IMR-90 (cell line): Measurements from ENCODE around the gene PCSK2. TPM values are rescaled to one million over a fixed set of nuclear protein-coding genes. Genes with fewer than 3 reads are reported as not detected.

Source experiments
- ATAC-seq: fragments of 200-7000 bp; cut with Tn5 transposase; 2 replicates; pipeline ENCODE4 v1.9.1; 2020; ENCODE audit warnings: low read depth, mild to moderate bottlenecking, moderate library complexity
- BruUV-seq: library from RNA; stranded (reverse); fragments of 400-500 nt; replicated peaks from 2 replicates; lab custom pipeline; 2021; lab: Mats Ljungman, UMichigan
- CTCF ChIA-PET: fragments of 300-600 bp; formaldehyde crosslinking; extraction: SDS; loops from one replicate; lab custom pipeline; 2021; ENCODE audit warnings: antibody characterized with exemption; lab: Yijun Ruan, JAX
- POLR2A ChIA-PET: fragments of 300-600 bp; sonication (Branson Sonifier 250); formaldehyde crosslinking; loops from one replicate; lab custom pipeline; 2022; ENCODE audit warnings: antibody characterized with exemption; ENCODE audit not compliant: unreplicated experiment; lab: Charles Lee
- DNase-seq: peaks from one replicate; pipeline ENCODE4 v3.0.0; 2013
- H2AFZ ChIP-seq: replicated peaks from 2 replicates; pipeline ENCODE3; 2013; ENCODE audit warnings: low read length, mild to moderate bottlenecking; ENCODE audit not compliant: poor library complexity
- H2AK5ac ChIP-seq: 2 replicates; pipeline ENCODE4 v1.6.1; 2013; ENCODE audit warnings: low read depth, low read length, inconsistent platforms
- H2AK9ac ChIP-seq: replicated peaks from 2 replicates; pipeline ENCODE3; 2013; ENCODE audit warnings: mild to moderate bottlenecking, low read depth, low read length, moderate library complexity; ENCODE audit not compliant: poor library complexity
- H2BK120ac ChIP-seq: 2 replicates; pipeline ENCODE4 v1.6.1; 2013; ENCODE audit warnings: low read depth, low read length, inconsistent platforms
- H2BK15ac ChIP-seq: 3 replicates; pipeline ENCODE4 v1.6.1; 2013; ENCODE audit warnings: low read depth, low read length, inconsistent platforms
- H2BK20ac ChIP-seq: 2 replicates; pipeline ENCODE4 v1.6.1; 2013; ENCODE audit warnings: low read depth, mild to moderate bottlenecking, inconsistent platforms, low read length, moderate library complexity
- H2BK5ac ChIP-seq: 2 replicates; pipeline ENCODE4 v1.6.1; 2013; ENCODE audit warnings: mild to moderate bottlenecking, low read depth, low read length, inconsistent platforms; ENCODE audit not compliant: poor library complexity, severe bottlenecking
- H3K14ac ChIP-seq: replicated peaks from 2 replicates; pipeline ENCODE4 v1.6.1; 2013; ENCODE audit warnings: low read depth, low read length, inconsistent platforms
- H3K18ac ChIP-seq: 2 replicates; pipeline ENCODE4 v1.6.1; 2013; ENCODE audit warnings: low read depth, low read length, control low read depth
- H3K23ac ChIP-seq: 2 replicates; pipeline ENCODE4 v1.6.1; 2013; ENCODE audit warnings: low read depth, low read length, inconsistent platforms
- H3K27ac ChIP-seq: 2 replicates; pipeline ENCODE4 v1.5.1; 2013; ENCODE audit warnings: mild to moderate bottlenecking, control low read depth, low read length; ENCODE audit not compliant: insufficient read depth
- H3K27me3 ChIP-seq: 2 replicates; pipeline ENCODE4 v1.6.1; 2013; ENCODE audit warnings: low read length; ENCODE audit not compliant: control insufficient read depth, insufficient read depth
- H3K36me3 ChIP-seq: 2 replicates; pipeline ENCODE4 v1.6.1; 2013; ENCODE audit warnings: low read length, mixed read lengths; ENCODE audit not compliant: control insufficient read depth, insufficient read depth
- H3K4ac ChIP-seq: 2 replicates; pipeline ENCODE4 v1.6.1; 2013; ENCODE audit warnings: low read depth, low read length, inconsistent platforms
- H3K4me1 ChIP-seq: 2 replicates; pipeline ENCODE4 v1.6.1; 2013; ENCODE audit warnings: low read length, mixed read lengths; ENCODE audit not compliant: control insufficient read depth, insufficient read depth
- H3K4me2 ChIP-seq: 2 replicates; pipeline ENCODE4 v1.6.1; 2013; ENCODE audit warnings: low read depth, mild to moderate bottlenecking, control low read depth, low read length, moderate library complexity
- H3K4me3 ChIP-seq: 2 replicates; pipeline ENCODE4 v1.5.1; 2013; ENCODE audit warnings: low read depth, mild to moderate bottlenecking, control low read depth, low read length, moderate library complexity; ENCODE audit not compliant: insufficient read depth
- H3K56ac ChIP-seq: 2 replicates; pipeline ENCODE4 v1.6.1; 2013; ENCODE audit warnings: low read length, inconsistent platforms; ENCODE audit not compliant: insufficient read depth; ENCODE audit errors: extremely low read depth
- H3K79me1 ChIP-seq, 2 experiments: 2 replicates each; pipeline ENCODE4 v1.6.1; 2013; ENCODE audit warnings: low read length in 2 of 2, inconsistent platforms in 1 of 2, low read depth in 1 of 2
- H3K9ac ChIP-seq: 2 replicates; pipeline ENCODE4 v1.6.1; 2013; ENCODE audit warnings: low read depth, low read length, control low read depth
- H3K9me1 ChIP-seq: 2 replicates; pipeline ENCODE4 v1.6.1; 2013; ENCODE audit warnings: low read length, inconsistent platforms; ENCODE audit not compliant: insufficient read depth
- H3K9me3 ChIP-seq: 2 replicates; pipeline ENCODE4 v1.6.1; 2013; ENCODE audit warnings: low read length; ENCODE audit not compliant: control insufficient read depth, insufficient read depth
- H4K20me1 ChIP-seq: 2 replicates; pipeline ENCODE4 v1.6.1; 2013; ENCODE audit warnings: low read length, inconsistent platforms; ENCODE audit not compliant: insufficient read depth
- H4K5ac ChIP-seq: 2 replicates; pipeline ENCODE4 v1.6.1; 2013; ENCODE audit warnings: mild to moderate bottlenecking, low read depth, low read length, control low read depth
- H4K8ac ChIP-seq, 2 experiments: 2 replicates each; pipeline ENCODE4 v1.6.1; 2013; ENCODE audit warnings: low read depth in 2 of 2, low read length in 2 of 2, control low read depth in 1 of 2, inconsistent platforms in 1 of 2
- H4K91ac ChIP-seq: 2 replicates; pipeline ENCODE4 v1.6.1; 2013; ENCODE audit warnings: low read depth, low read length, inconsistent platforms; ENCODE audit not compliant: insufficient read depth
- CHD1 ChIP-seq: IDR thresholded peaks from 2 replicates; pipeline ENCODE4 v1.6.1; 2012; ENCODE audit warnings: low read depth, low read length, improper control_type of control experiment
- CTCF ChIP-seq: conservative IDR thresholded peaks from 2 replicates; pipeline ENCODE4 v1.5.1; 2012; ENCODE audit warnings: mild to moderate bottlenecking, low read depth, low read length, improper control_type of control experiment
- ELK1 ChIP-seq: fragments of 150-350 bp; IDR thresholded peaks from 2 replicates; pipeline ENCODE4 v1.6.1; 2016; ENCODE audit warnings: low read depth, mild to moderate bottlenecking, low read length, moderate library complexity, borderline replicate concordance
- MAFK ChIP-seq: IDR thresholded peaks from 2 replicates; pipeline ENCODE4 v1.6.1; 2012; ENCODE audit warnings: low read depth, low read length, improper control_type of control experiment
- MAZ ChIP-seq: IDR thresholded peaks from 2 replicates; pipeline ENCODE4 v1.6.1; 2012; ENCODE audit warnings: low read depth, mild to moderate bottlenecking, low read length, improper control_type of control experiment, moderate library complexity, borderline replicate concordance
- NFE2L2 ChIP-seq: fragments of 150-350 bp; IDR thresholded peaks from 2 replicates; pipeline ENCODE4 v1.6.1; 2016; ENCODE audit warnings: low read depth, mild to moderate bottlenecking, low read length
- POLR2A ChIP-seq: IDR thresholded peaks from 2 replicates; pipeline ENCODE4 v1.6.1; 2012; ENCODE audit warnings: mild to moderate bottlenecking, low read depth, low read length
- RCOR1 ChIP-seq: IDR thresholded peaks from 2 replicates; pipeline ENCODE4 v1.6.1; 2012; ENCODE audit warnings: mild to moderate bottlenecking, low read length, improper control_type of control experiment; ENCODE audit not compliant: insufficient replicate concordance
- SMC3 ChIP-seq: fragments of 150-350 bp; IDR thresholded peaks from 2 replicates; pipeline ENCODE4 v1.6.1; 2016; ENCODE audit warnings: low read depth, mild to moderate bottlenecking, antibody characterized with exemption, low read length, moderate library complexity
- USF2 ChIP-seq: fragments of 150-350 bp; IDR thresholded peaks from 2 replicates; pipeline ENCODE4 v1.6.1; 2017; ENCODE audit warnings: mild to moderate bottlenecking, antibody characterized with exemption, low read length, low read depth
- dilution Hi-C: fragments of 300-500 bp; cut with HindIII; formaldehyde crosslinking; loops from one replicate; pipeline ENCODE4 v1.14.3; 2018; ENCODE audit warnings: low sequenced_read_pairs; ENCODE audit not compliant: unreplicated experiment
- in situ Hi-C: fragments of 300-500 bp; cut with MboI; formaldehyde crosslinking; loops from 3 replicates; pipeline ENCODE4 v1.14.3; 2019; ENCODE audit warnings: low sequenced_read_pairs, inconsistent platforms, mixed read lengths
- intact Hi-C: fragments of 100-400 bp; cut with micrococcal nuclease; formaldehyde crosslinking; loops from 2 replicates; pipeline ENCODE4 v1.10.0; 2022
- polyA plus RNA-seq, 3 experiments: library from polyadenylated mRNA; depleted of rRNA; stranded (reverse); fragments of >200 nt; gene quantifications; 2 replicates each; pipeline ENCODE4 v1.2.3, GENCODE V29; 2012; ENCODE audit warnings: low replicate concordance in 1 of 3
- total RNA-seq: library from RNA; depleted of rRNA; stranded (reverse); fragments of >200 nt; gene quantifications from 2 replicates; pipeline ENCODE4 v1.2.3, GENCODE V29; 2012

PCSK2 gene
- total and polyA plus RNA-seq, 2 of the 4 experiments (the other 2 are of a cell fraction) = not detected

- ChIA-PET POLR2A (no interaction called here), CTCF (no interaction called here)
- H3K36me3 ChIP-seq = no peaks in the 10 kb centered on the region
- no peak overlapping the region for H3K14ac ChIP-seq
- H3K56ac ChIP-seq = no peak overlapping the region
- in situ Hi-C loops (no loop called here), dilution Hi-C loops (no loop called here), intact Hi-C loops (no loop called here)
- H4K91ac ChIP-seq = no peak overlapping the region
- H3K27ac ChIP-seq = no peak overlapping the region
- H4K20me1 ChIP-seq = no peaks in the 10 kb centered on the region
- H3K23ac ChIP-seq = no peak overlapping the region
- H3K79me1 ChIP-seq = no peaks in the 10 kb centered on the region
- no peak overlapping the region for H3K4me3 ChIP-seq
- no peak overlapping the region for H2BK20ac ChIP-seq
- DNase-seq (no peak), ATAC-seq (no peak)
- no peak overlapping the region for H2AK5ac ChIP-seq
- H2AFZ ChIP-seq = no peak overlapping the region
- H3K4me1 ChIP-seq = no peaks in the 10 kb centered on the region
- no peak overlapping the region for H4K8ac ChIP-seq
- H3K9ac ChIP-seq = no peak overlapping the region
- no peak overlapping the region for H3K4me2 ChIP-seq
- H3K9me3 ChIP-seq = no peaks in the 10 kb centered on the region
- H3K9me1 ChIP-seq = no peaks in the 10 kb centered on the region; the same call in 1 of the 2 replicates
- no peak overlapping the region for H3K4ac ChIP-seq
- H3K18ac ChIP-seq = no peak overlapping the region
- no peak overlapping the region for H4K5ac ChIP-seq
- H3K27me3 ChIP-seq = no peaks in the 10 kb centered on the region
- H2BK15ac ChIP-seq = no peak overlapping the region
- BruUV-seq = no TSS peak
- TF ChIP-seq POLR2A = no peak
- no peak for TF ChIP-seq MAZ
- no peak for TF ChIP-seq CTCF
- TF ChIP-seq CHD1 = no peak
- no peak for TF ChIP-seq MAFK
- no peak for TF ChIP-seq SMC3
- no peak for TF ChIP-seq ELK1
- TF ChIP-seq RCOR1 = no peak
- no peak for TF ChIP-seq USF2
- TF ChIP-seq NFE2L2 = no peak
- no peak overlapping the region for H2BK120ac ChIP-seq
- no peak overlapping the region for H2AK9ac ChIP-seq
- no peak overlapping the region for H2BK5ac ChIP-seq
Observed at GRCh38 chr20:17215167-17215566, 11.7 kb upstream of the PCSK2 start.
